OCI-LY3 (cell line): ENCODE results near the gene DOCK2.

Experiments used
- H2AFZ ChIP-seq: fragments of 200-600, 300-600 bp; shearing (Covaris generic); 2 replicates; pipeline ENCODE4 v1.6.0; 2014; ENCODE audit warnings: antibody characterized with exemption, low read depth, low read length
- H3K27ac ChIP-seq: fragments of 200-600, 300-600 bp; sonication (generic); 2 replicates; pipeline ENCODE4 v1.5.1; 2014; ENCODE audit warnings: mild to moderate bottlenecking, low read length, moderate library complexity, mixed read lengths
- H3K27me3 ChIP-seq: fragments of 200-600, 300-600 bp; sonication (generic); 2 replicates; pipeline ENCODE4 v1.6.1; 2014; ENCODE audit warnings: low read depth, low read length, mixed read lengths
- H3K36me3 ChIP-seq: fragments of 200-600, 300-600 bp; sonication (generic); replicated peaks from 2 replicates; pipeline ENCODE3; 2014; ENCODE audit warnings: low read depth, low read length, mixed read lengths
- H3K4me1 ChIP-seq: fragments of 300-600, 200-600 bp; sonication (generic); 2 replicates; pipeline ENCODE4 v1.6.1; 2014; ENCODE audit warnings: low read length, mixed read lengths
- H3K4me2 ChIP-seq: fragments of 200-600, 300-600 bp; sonication (generic); 2 replicates; pipeline ENCODE4 v1.6.1; 2014; ENCODE audit warnings: low read length, mixed read lengths
- H3K4me3 ChIP-seq: fragments of 300-600, 200-600 bp; sonication (generic); 2 replicates; pipeline ENCODE4 v1.5.1; 2014; ENCODE audit warnings: antibody characterized with exemption, mild to moderate bottlenecking, low read length, moderate library complexity
- H3K79me2 ChIP-seq: fragments of 300-600, 200-600 bp; shearing (Covaris generic); 2 replicates; pipeline ENCODE4 v1.6.1; 2014; ENCODE audit warnings: mild to moderate bottlenecking, low read length, mixed read lengths
- H3K9ac ChIP-seq: fragments of 300-600, 200-600 bp; shearing (Covaris generic); 2 replicates; pipeline ENCODE4 v1.6.0; 2014; ENCODE audit warnings: mild to moderate bottlenecking, low read length, moderate library complexity
- H3K9me3 ChIP-seq: fragments of 200-600, 300-600 bp; shearing (Covaris generic); 2 replicates; pipeline ENCODE4 v1.6.1; 2014; ENCODE audit warnings: low read length, mixed read lengths; ENCODE audit not compliant: insufficient read depth
- H4K20me1 ChIP-seq: fragments of 200-600, 300-600 bp; sonication (generic); 2 replicates; pipeline ENCODE4 v1.6.1; 2016; ENCODE audit warnings: low read length, mixed read lengths; ENCODE audit not compliant: insufficient read depth
- EZH2phosphoT487 ChIP-seq: fragments of 200-600 bp; shearing (Covaris generic); IDR thresholded peaks from 2 replicates; pipeline ENCODE4 v1.6.1; 2018; ENCODE audit warnings: antibody characterized with exemption, mixed run types, low read depth
- TF ChIP-seq, protein P1 (sequence below): fragments of 200-600, 300-600 bp; sonication (generic); IDR thresholded peaks from 2 replicates; pipeline ENCODE4 v1.5.1; 2014; ENCODE audit warnings: antibody characterized with exemption, low read length, low read depth

DOCK2 gene

DNA sequence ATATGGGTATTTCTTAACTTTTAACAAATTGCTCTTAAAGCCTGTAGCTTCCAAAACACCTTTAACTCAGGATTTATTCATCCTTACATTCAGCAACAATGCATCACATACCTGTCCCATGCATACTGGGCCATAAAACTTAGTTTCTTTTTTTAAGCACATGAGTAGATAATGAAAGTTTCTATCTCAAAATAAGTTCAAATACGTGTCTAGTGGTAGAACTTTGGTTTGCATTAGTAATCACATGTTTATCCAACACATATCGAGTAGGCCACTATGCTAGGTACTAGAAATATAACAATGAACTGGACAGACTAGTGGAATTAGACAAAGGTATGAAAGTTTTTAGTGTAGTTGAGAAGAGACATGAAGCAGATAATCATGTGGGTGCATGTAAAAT lies 99.6 kb downstream of the DOCK2 start:
- Histone ChIP-seq H2AFZ (no peak overlapping the region), H3K9ac (no peak overlapping the region), H3K79me2 (no peaks in the 10 kb centered on the region), H3K27me3 (no peaks in the 10 kb centered on the region), H3K36me3 (peaks cover 62% of the 10 kb centered on the region), H3K27ac (no peak overlapping the region), H3K9me3 (no peaks in the 10 kb centered on the region), H4K20me1 (peaks cover 4% of the 10 kb centered on the region; the same call in 1 of the 2 replicates), H3K4me1 (no peaks in the 10 kb centered on the region), H3K4me2 (no peak overlapping the region), H3K4me3 (no peak overlapping the region)
- TF ChIP-seq, protein P1, sequence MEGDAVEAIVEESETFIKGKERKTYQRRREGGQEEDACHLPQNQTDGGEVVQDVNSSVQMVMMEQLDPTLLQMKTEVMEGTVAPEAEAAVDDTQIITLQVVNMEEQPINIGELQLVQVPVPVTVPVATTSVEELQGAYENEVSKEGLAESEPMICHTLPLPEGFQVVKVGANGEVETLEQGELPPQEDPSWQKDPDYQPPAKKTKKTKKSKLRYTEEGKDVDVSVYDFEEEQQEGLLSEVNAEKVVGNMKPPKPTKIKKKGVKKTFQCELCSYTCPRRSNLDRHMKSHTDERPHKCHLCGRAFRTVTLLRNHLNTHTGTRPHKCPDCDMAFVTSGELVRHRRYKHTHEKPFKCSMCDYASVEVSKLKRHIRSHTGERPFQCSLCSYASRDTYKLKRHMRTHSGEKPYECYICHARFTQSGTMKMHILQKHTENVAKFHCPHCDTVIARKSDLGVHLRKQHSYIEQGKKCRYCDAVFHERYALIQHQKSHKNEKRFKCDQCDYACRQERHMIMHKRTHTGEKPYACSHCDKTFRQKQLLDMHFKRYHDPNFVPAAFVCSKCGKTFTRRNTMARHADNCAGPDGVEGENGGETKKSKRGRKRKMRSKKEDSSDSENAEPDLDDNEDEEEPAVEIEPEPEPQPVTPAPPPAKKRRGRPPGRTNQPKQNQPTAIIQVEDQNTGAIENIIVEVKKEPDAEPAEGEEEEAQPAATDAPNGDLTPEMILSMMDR: no peak
- TF ChIP-seq EZH2phosphoT487: no peak

DNA sequence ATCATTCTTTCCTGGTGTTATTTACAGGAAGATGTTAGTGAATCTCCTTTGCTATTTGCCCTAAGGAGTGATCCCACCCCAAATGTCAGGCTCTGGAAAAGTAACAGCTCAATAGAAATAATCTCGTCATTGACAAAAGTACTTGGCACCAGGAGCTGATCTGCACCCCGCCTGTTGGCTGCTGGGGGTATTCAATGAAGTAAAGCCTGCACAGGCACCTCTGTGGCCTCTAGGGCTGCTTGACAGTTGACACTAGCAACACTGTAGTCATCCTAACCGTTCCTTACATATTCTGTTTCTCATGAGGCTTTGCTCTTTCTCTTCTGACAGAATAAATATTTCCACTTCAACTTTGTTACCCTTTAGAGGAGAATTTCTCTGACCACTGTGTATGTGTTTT lies 103.4 kb downstream of the DOCK2 start:
- H3K9ac ChIP-seq: no peak overlapping the region
- TF ChIP-seq EZH2phosphoT487: no peak
- TF ChIP-seq, protein P1: no peak
- no peaks in the 10 kb centered on the region for H3K9me3 ChIP-seq
- H3K36me3 ChIP-seq: peaks cover 57% of the 10 kb centered on the region
- H3K79me2 ChIP-seq: no peaks in the 10 kb centered on the region; the same call in 1 of the 2 replicates
- H2AFZ ChIP-seq: no peak overlapping the region
- H3K27me3 ChIP-seq: no peaks in the 10 kb centered on the region
- no peak overlapping the region for H3K4me2 ChIP-seq
- no peak overlapping the region for H3K4me3 ChIP-seq
- peaks cover 7% of the 10 kb centered on the region; the same call in 1 of the 2 replicates for H4K20me1 ChIP-seq
- H3K4me1 ChIP-seq: no peaks in the 10 kb centered on the region
- no peak overlapping the region for H3K27ac ChIP-seq

DNA sequence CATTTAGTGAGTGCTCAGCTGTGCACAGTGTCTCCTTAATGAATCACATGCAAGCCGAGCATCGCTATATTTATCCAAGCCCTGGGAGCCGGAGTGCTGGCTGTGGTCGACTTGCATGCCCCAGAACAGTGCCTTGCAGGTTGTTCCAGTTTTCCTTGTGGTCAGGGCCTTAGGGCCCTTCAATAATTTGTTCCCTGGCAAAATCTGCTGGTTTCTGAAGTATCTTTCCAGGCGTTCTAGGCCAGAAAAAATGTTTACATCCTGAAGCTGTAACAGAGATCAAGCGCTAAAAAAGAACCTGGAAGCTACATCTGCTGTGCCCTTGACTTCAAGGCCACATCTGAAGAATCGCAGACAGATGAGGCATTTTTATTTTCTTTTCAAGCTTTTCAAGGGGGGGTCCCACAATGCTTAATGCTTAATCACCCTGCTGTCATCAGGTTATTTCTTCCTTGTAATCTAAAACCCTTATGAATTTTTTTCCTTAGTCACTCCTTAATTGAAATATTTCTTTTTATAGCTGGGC lies 105.8 kb downstream of the DOCK2 start:
- Histone ChIP-seq H4K20me1 (peaks cover 14% of the 10 kb centered on the region), H3K27ac (no peak overlapping the region), H3K27me3 (no peaks in the 10 kb centered on the region), H3K36me3 (peaks cover 45% of the 10 kb centered on the region), H3K4me3 (no peak overlapping the region), H3K4me1 (no peaks in the 10 kb centered on the region), H3K4me2 (no peak overlapping the region), H3K9me3 (no peaks in the 10 kb centered on the region), H3K9ac (no peak overlapping the region), H2AFZ (no peak overlapping the region), H3K79me2 (no peaks in the 10 kb centered on the region; the same call in 1 of the 2 replicates)
- TF ChIP-seq, protein P1: no peak
- TF ChIP-seq EZH2phosphoT487: no peak

DNA sequence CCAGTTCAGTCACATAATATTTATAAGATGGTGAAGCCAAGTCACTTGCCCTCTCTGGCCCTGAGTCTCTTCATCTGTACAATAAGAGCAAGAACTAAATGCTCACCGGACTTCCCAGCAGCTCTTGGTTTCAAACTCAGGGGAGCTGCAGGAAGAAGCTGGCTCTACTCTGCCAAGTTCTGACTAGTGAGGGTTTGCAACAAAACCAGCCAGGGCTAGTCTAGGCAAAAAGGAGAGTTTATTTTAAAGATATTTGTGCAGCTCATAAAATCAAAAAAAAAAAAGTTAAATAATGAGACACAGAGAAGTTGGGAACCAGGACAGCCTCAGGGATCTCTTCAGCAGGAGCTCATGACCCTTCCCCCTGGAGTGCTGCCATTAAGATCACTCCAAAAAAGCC lies 107.3 kb downstream of the DOCK2 start:
- peaks cover 47% of the 10 kb centered on the region for H3K36me3 ChIP-seq
- peaks cover 10% of the 10 kb centered on the region; the same call in 1 of the 2 replicates for H4K20me1 ChIP-seq
- H3K9ac ChIP-seq: no peak overlapping the region
- no peaks in the 10 kb centered on the region for H3K27me3 ChIP-seq
- no peak overlapping the region for H3K4me3 ChIP-seq
- no peak overlapping the region for H2AFZ ChIP-seq
- H3K27ac ChIP-seq: no peak overlapping the region
- H3K79me2 ChIP-seq: no peaks in the 10 kb centered on the region; the same call in 1 of the 2 replicates
- H3K4me2 ChIP-seq: no peak overlapping the region
- H3K9me3 ChIP-seq: no peaks in the 10 kb centered on the region
- TF ChIP-seq, protein P1: no peak
- no peak for TF ChIP-seq EZH2phosphoT487
- no peaks in the 10 kb centered on the region for H3K4me1 ChIP-seq
